HepG2 (cell line): ENCODE data around the gene JPT1. TPM values are rescaled to one million over a fixed set of nuclear protein-coding genes. Genes with fewer than 3 reads are reported as not detected.

Source experiments
- CAMTA2 ChIP-seq: sonication (generic); formaldehyde crosslinking; IDR thresholded peaks from 2 replicates; pipeline ENCODE4 v1.4.0; 2020; ENCODE audit warnings: mild to moderate bottlenecking, missing genetic modification reagents, borderline replicate concordance
- FOXC1 ChIP-seq: sonication (generic); formaldehyde crosslinking; IDR thresholded peaks from 2 replicates; pipeline ENCODE4 v1.8.0; 2022; ENCODE audit warnings: mild to moderate bottlenecking, missing genetic modification reagents, borderline replicate concordance
- GATAD2A ChIP-seq: IDR thresholded peaks from 2 replicates; pipeline ENCODE4 v1.6.1; 2016
- HDAC1 ChIP-seq: sonication (generic); formaldehyde crosslinking; IDR thresholded peaks from 2 replicates; pipeline ENCODE4 v1.5.1; 2020; ENCODE audit warnings: mild to moderate bottlenecking, missing genetic modification reagents
- MTERF4 ChIP-seq: sonication (generic); formaldehyde crosslinking; IDR thresholded peaks from 2 replicates; pipeline ENCODE4 v1.8.0; 2023; ENCODE audit warnings: mild to moderate bottlenecking, missing genetic modification reagents
- MTF2 ChIP-seq: sonication (generic); formaldehyde crosslinking; IDR thresholded peaks from 2 replicates; pipeline ENCODE4 v1.5.0; 2020; ENCODE audit warnings: missing genetic modification reagents, borderline replicate concordance
- PITX1 ChIP-seq: sonication (generic); formaldehyde crosslinking; IDR thresholded peaks from 2 replicates; pipeline ENCODE4 v1.5.1; 2020; ENCODE audit warnings: mild to moderate bottlenecking, missing genetic modification reagents
- ZBTB37 ChIP-seq: sonication (generic); formaldehyde crosslinking; IDR thresholded peaks from 2 replicates; pipeline ENCODE4 v1.4.0; 2020; ENCODE audit warnings: mild to moderate bottlenecking, missing genetic modification reagents
- ZBTB38 ChIP-seq: sonication (generic); formaldehyde crosslinking; IDR thresholded peaks from 2 replicates; pipeline ENCODE4 v1.5.1; 2020; ENCODE audit warnings: mild to moderate bottlenecking, missing genetic modification reagents
- ZMYM2 ChIP-seq: sonication (generic); formaldehyde crosslinking; IDR thresholded peaks from 2 replicates; pipeline ENCODE4 v1.8.0; 2022; ENCODE audit warnings: mild to moderate bottlenecking, missing genetic modification reagents
- ZNF142 ChIP-seq: sonication (generic); formaldehyde crosslinking; IDR thresholded peaks from 2 replicates; pipeline ENCODE4 v1.4.0; 2020; ENCODE audit warnings: missing genetic modification reagents
- ZNF362 ChIP-seq: sonication (generic); formaldehyde crosslinking; IDR thresholded peaks from 2 replicates; pipeline ENCODE4 v1.4.0; 2020; ENCODE audit warnings: missing genetic modification reagents, mild to moderate bottlenecking, borderline replicate concordance
- ZNF383 ChIP-seq: sonication (generic); formaldehyde crosslinking; IDR thresholded peaks from 2 replicates; pipeline ENCODE4 v1.4.0; 2020; ENCODE audit warnings: missing genetic modification reagents, mild to moderate bottlenecking, borderline replicate concordance
- ZNF441 ChIP-seq: sonication (generic); formaldehyde crosslinking; IDR thresholded peaks from 2 replicates; pipeline ENCODE4 v1.7.0; 2021; ENCODE audit warnings: missing genetic modification reagents, borderline replicate concordance
- polyA plus RNA-seq, 8 experiments: library from polyadenylated mRNA; depleted of rRNA in 3 of 8; stranded (reverse) in 7 of 8; unstranded in 1 of 8; fragments of >200 nt; fragmentation: Illumina TruSeq in 4 of 8; extraction: Trizol in 4 of 8; gene quantifications; 2 replicates each; pipeline versions ENCODE4 v1.2.1 to v1.2.3, GENCODE V29; 2011 to 2016; ENCODE audit warnings: low read depth in 4 of 8, missing spikeins in 1 of 8, mixed read lengths in 1 of 8; ENCODE audit not compliant: insufficient read depth in 1 of 8
- total RNA-seq, 5 experiments: library from RNA; depleted of rRNA; stranded (reverse); fragments of >200 nt; fragmentation: Illumina TruSeq; extraction: Trizol; gene quantifications; 2 replicates each; pipeline ENCODE4 v1.2.3, GENCODE V29; 2016; ENCODE audit warnings: low read depth in 1 of 5
- TF ChIP-seq, protein P1 (sequence below): sonication (generic); formaldehyde crosslinking; IDR thresholded peaks from 2 replicates; pipeline ENCODE4 v1.4.0; 2020; ENCODE audit warnings: missing genetic modification reagents

JPT1 gene
- total and polyA plus RNA-seq, 2 of the 13 experiments (the other 11 are each of a cell fraction or from before 2014, with no cell fraction given): 43.3 to 256 TPM

GRCh38 chr17:75132018-75133000, 22.0 kb downstream of the JPT1 start (continued):
- 0 out of 2 replicates have a peak, but pooled peaks have one; percentile 8 for TF ChIP-seq HDAC1 (CRISPR knock-in tag)
- peak; percentile 95 for TF ChIP-seq ZBTB38 (CRISPR knock-in tag)
- 0 out of 2 replicates have a peak, but pooled peaks have one; percentile 39 for TF ChIP-seq ZNF142 (CRISPR knock-in tag)
- peak; percentile 5 for TF ChIP-seq CAMTA2 (CRISPR knock-in tag)
- TF ChIP-seq ZBTB37: 0 out of 2 replicates have a peak, but pooled peaks have one; percentile 49
- 0 out of 2 replicates have a peak, but pooled peaks have one; percentile 14 for TF ChIP-seq ZNF383
- 0 out of 2 replicates have a peak, but pooled peaks have one; percentile 35 for TF ChIP-seq ZNF441
- TF ChIP-seq PITX1: peak; percentile 2; the same call in 1 of the 2 replicates
- TF ChIP-seq FOXC1 (CRISPR knock-in tag): 0 out of 2 replicates have a peak, but pooled peaks have one; percentile 16
- TF ChIP-seq MTERF4: 0 out of 2 replicates have a peak, but pooled peaks have one; percentile 56
- TF ChIP-seq MTF2 (CRISPR knock-in tag): peak; percentile 34; the same call in 1 of the 2 replicates
- peak; percentile 18; the same call in 1 of the 2 replicates for TF ChIP-seq GATAD2A (CRISPR knock-in tag)
- TF ChIP-seq, protein P1, sequence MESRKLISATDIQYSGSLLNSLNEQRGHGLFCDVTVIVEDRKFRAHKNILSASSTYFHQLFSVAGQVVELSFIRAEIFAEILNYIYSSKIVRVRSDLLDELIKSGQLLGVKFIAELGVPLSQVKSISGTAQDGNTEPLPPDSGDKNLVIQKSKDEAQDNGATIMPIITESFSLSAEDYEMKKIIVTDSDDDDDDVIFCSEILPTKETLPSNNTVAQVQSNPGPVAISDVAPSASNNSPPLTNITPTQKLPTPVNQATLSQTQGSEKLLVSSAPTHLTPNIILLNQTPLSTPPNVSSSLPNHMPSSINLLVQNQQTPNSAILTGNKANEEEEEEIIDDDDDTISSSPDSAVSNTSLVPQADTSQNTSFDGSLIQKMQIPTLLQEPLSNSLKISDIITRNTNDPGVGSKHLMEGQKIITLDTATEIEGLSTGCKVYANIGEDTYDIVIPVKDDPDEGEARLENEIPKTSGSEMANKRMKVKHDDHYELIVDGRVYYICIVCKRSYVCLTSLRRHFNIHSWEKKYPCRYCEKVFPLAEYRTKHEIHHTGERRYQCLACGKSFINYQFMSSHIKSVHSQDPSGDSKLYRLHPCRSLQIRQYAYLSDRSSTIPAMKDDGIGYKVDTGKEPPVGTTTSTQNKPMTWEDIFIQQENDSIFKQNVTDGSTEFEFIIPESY: peak; percentile 59; the same call in 1 of the 2 replicates
- TF ChIP-seq ZMYM2 (CRISPR knock-in tag): peak; percentile 76
- peak; percentile 36; the same call in 1 of the 2 replicates for TF ChIP-seq ZNF362 (CRISPR knock-in tag)
